ENCODE data around the gene ANKH.
A peak's percentile ranks its signal among the peaks of the same experiment; 100 is the strongest.

Gene ANKH

GRCh38 chr5:14665101-14665822, 206.3 kb downstream of the ANKH start:
- peak overlapping the region; percentile 94 for H3K27ac ChIP-seq
- no peak; the same call in 1 of the 2 replicates for TF ChIP-seq CTCF (conservative IDR thresholded peaks at IDR 0.05)

- no peak for TF ChIP-seq CTCF (conservative IDR thresholded peaks at IDR 0.05)
- peak within 1 kb of the TSS; percentile 94 for H3K27ac ChIP-seq
These were observed 207.1 kb downstream of the ANKH start, which contains the start of gene OTULIN for GRCh38 chr5:14664270-14665100. TSS of gene OTULIN (plus strand) at chr5:14664718. CDS start at chr5:14664826, 108 bp downstream.

- TF ChIP-seq CTCF (conservative IDR thresholded peaks at IDR 0.05) = no peak
- H3K27ac ChIP-seq = peak overlapping the region; percentile 94
These were observed 207.8 kb downstream of the ANKH start for GRCh38 chr5:14663734-14664269.

- H3K27ac ChIP-seq = peak overlapping the region; percentile 94; the same call in 1 of the 2 replicates
- TF ChIP-seq CTCF (conservative IDR thresholded peaks at IDR 0.05) = no peak
These were observed 208.8 kb downstream of the ANKH start for GRCh38 chr5:14662721-14663260.

- no peak for TF ChIP-seq CTCF (conservative IDR thresholded peaks at IDR 0.05)
- H3K27ac ChIP-seq = no peak overlapping the region
These were observed 210.7 kb downstream of the ANKH start for GRCh38 chr5:14660833-14661232.

GRCh38 chr5:14659821-14660607, 211.6 kb downstream of the ANKH start:
- no peak overlapping the region for H3K27ac ChIP-seq
- no peak for TF ChIP-seq CTCF (conservative IDR thresholded peaks at IDR 0.05)
